OCI-LY3 (cell line): Measurements from ENCODE around the gene CCDC136.

Experiments used
- EZH2phosphoT487 ChIP-seq: fragments of 200-600 bp; shearing (Covaris generic); IDR thresholded peaks from 2 replicates; pipeline ENCODE4 v1.6.1; 2018; ENCODE audit warnings: antibody characterized with exemption, mixed run types, low read depth
- TF ChIP-seq, protein P1 (sequence below): fragments of 200-600, 300-600 bp; sonication (generic); IDR thresholded peaks from 2 replicates; pipeline ENCODE4 v1.5.1; 2014; ENCODE audit warnings: antibody characterized with exemption, low read length, low read depth

DNA sequence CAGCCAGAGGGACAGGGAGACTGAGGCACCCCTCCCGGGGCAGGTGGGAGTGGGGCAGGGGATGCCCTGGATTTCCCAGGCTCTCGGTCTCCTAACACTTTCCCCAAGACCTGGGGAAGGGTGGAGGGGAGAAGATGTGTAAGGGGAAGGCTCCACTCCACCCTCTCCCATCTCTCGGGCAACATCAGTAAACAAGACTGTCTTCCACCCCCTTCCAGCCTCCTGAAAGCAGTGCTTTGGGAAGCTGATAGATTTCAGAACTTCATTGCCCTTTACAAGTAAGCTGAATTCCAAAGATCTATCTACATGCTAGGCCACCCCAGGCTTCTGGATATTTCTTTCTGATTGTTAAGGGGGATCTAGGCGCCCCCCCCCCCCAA, 42.2 kb downstream of the CCDC136 start:
- TF ChIP-seq, protein P1, sequence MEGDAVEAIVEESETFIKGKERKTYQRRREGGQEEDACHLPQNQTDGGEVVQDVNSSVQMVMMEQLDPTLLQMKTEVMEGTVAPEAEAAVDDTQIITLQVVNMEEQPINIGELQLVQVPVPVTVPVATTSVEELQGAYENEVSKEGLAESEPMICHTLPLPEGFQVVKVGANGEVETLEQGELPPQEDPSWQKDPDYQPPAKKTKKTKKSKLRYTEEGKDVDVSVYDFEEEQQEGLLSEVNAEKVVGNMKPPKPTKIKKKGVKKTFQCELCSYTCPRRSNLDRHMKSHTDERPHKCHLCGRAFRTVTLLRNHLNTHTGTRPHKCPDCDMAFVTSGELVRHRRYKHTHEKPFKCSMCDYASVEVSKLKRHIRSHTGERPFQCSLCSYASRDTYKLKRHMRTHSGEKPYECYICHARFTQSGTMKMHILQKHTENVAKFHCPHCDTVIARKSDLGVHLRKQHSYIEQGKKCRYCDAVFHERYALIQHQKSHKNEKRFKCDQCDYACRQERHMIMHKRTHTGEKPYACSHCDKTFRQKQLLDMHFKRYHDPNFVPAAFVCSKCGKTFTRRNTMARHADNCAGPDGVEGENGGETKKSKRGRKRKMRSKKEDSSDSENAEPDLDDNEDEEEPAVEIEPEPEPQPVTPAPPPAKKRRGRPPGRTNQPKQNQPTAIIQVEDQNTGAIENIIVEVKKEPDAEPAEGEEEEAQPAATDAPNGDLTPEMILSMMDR, result no peak
- TF ChIP-seq EZH2phosphoT487, result no peak
